Endodermal cell (in vitro differentiated cells): ENCODE data around the gene BOD1L1. TPM values are rescaled to one million over a fixed set of nuclear protein-coding genes. Genes with fewer than 3 reads are reported as not detected.

ENCODE experiments used
- DNase-seq: peaks from one replicate; pipeline ENCODE4 v3.0.0-alpha.2; 2017
- H3K27ac ChIP-seq: 2 replicates; pipeline ENCODE4 v1.5.1; 2013; ENCODE audit warnings: mild to moderate bottlenecking, low read depth, low read length, moderate library complexity
- H3K27me3 ChIP-seq: 2 replicates; pipeline ENCODE4 v1.6.1; 2013; ENCODE audit warnings: mild to moderate bottlenecking, low read length, moderate library complexity; ENCODE audit not compliant: insufficient read depth, control insufficient read depth, poor library complexity, severe bottlenecking
- H3K36me3 ChIP-seq: 2 replicates; pipeline ENCODE4 v1.7.0; 2013; ENCODE audit warnings: mild to moderate bottlenecking, low read length, moderate library complexity; ENCODE audit not compliant: control insufficient read depth, insufficient read depth
- H3K4me1 ChIP-seq: one replicate; pipeline ENCODE4 v1.7.0; 2013; ENCODE audit warnings: low read length; ENCODE audit not compliant: control insufficient read depth, insufficient read depth
- H3K4me3 ChIP-seq: 2 replicates; pipeline ENCODE4 v1.5.1; 2013; ENCODE audit warnings: mild to moderate bottlenecking, low read length, moderate library complexity
- H3K9ac ChIP-seq: 2 replicates; pipeline ENCODE4 v1.6.1; 2013; ENCODE audit warnings: mild to moderate bottlenecking, low read length, moderate library complexity; ENCODE audit not compliant: poor library complexity, severe bottlenecking; ENCODE audit errors: extremely low read depth
- H3K9me3 ChIP-seq: 2 replicates; pipeline ENCODE4 v1.6.1; 2013; ENCODE audit warnings: mild to moderate bottlenecking, low read length, moderate library complexity; ENCODE audit not compliant: control insufficient read depth
- H3K27ac Mint-ChIP-seq: 2 replicates; pipeline ENCODE4 v1.8.0; 2020; ENCODE audit warnings: mixed read lengths
- H3K27me3 Mint-ChIP-seq: 2 replicates; pipeline ENCODE4 v1.8.0; 2021; ENCODE audit warnings: mild to moderate bottlenecking, mixed read lengths; ENCODE audit not compliant: insufficient read depth
- H3K36me3 Mint-ChIP-seq: 2 replicates; pipeline ENCODE4 v1.8.0; 2020; ENCODE audit warnings: low read depth, mixed read lengths
- H3K4me1 Mint-ChIP-seq: 2 replicates; pipeline ENCODE4 v1.8.0; 2020; ENCODE audit warnings: mixed read lengths
- H3K4me3 Mint-ChIP-seq: 2 replicates; pipeline ENCODE4 v1.8.0; 2020; ENCODE audit warnings: mild to moderate bottlenecking, moderate library complexity, mixed read lengths
- H3K9me3 Mint-ChIP-seq: 2 replicates; pipeline ENCODE4 v1.8.0; 2020; ENCODE audit warnings: mild to moderate bottlenecking, mixed read lengths
- CTCF ChIP-seq: fragments of 200-600 bp; sonication (generic); conservative IDR thresholded peaks from 2 replicates; pipeline ENCODE4 v1.5.0; 2021; ENCODE audit warnings: antibody characterized with exemption, mild to moderate bottlenecking
- WGBS, 2 experiments: methylation state at CpG; one replicate each; pipeline versions ENCODE4 v1.1.5 to v1.1.7; 2013; ENCODE audit warnings: missing lambda C conversion rate in 2 of 2, mixed read lengths in 1 of 2; ENCODE audit not compliant: insufficient coverage in 1 of 2, insufficient read length in 1 of 2; 5-methylcytosine and 5-hydroxymethylcytosine counted together
- total RNA-seq, 2 donors: library from RNA; stranded (reverse); fragmentation: NEBNext Ultra II Directional in 1 of 2; extraction: Animal tissue kit (Norgen Biotek cat#: 25700) in 1 of 2; gene quantifications; 2 replicates in 1 of 2; 3 replicates in 1 of 2; pipeline ENCODE4 v1.2.1, GENCODE V29; 2021

The BOD1L1 gene
- total RNA-seq, 2 donors from 2014 or later = 42.5 to 46.3 TPM

- peak within 1 kb of the TSS; percentile 69 for H3K4me3 Mint-ChIP-seq
- H3K4me3 ChIP-seq = peak within 1 kb of the TSS; percentile 81
- 0% methylated on average over 18 to 96 of the region's 96 CpGs for WGBS, 2 experiments
- H3K9me3 ChIP-seq = no peaks in the 10 kb centered on the region
- peaks cover 12% of the 10 kb centered on the region for H3K4me1 Mint-ChIP-seq
- peaks cover 89% of the 10 kb centered on the region for H3K27me3 Mint-ChIP-seq
- peak; percentile 84 for DNase-seq
- peak within 1 kb of the TSS; percentile 32 for H3K27ac Mint-ChIP-seq
- peak within 1 kb of the TSS; percentile 51 for H3K27ac ChIP-seq
- peaks cover 6% of the 10 kb centered on the region for H3K9me3 Mint-ChIP-seq
- no peaks in the 10 kb centered on the region for H3K4me1 ChIP-seq
- no peaks in the 10 kb centered on the region for H3K36me3 ChIP-seq
- peak within 1 kb of the TSS; percentile 20 for H3K9ac ChIP-seq
- H3K27me3 ChIP-seq = peaks cover 92% of the 10 kb centered on the region
- no peak for TF ChIP-seq CTCF
- H3K36me3 Mint-ChIP-seq = no peaks in the 10 kb centered on the region
Measured at GRCh38 chr4:13543839-13544605, 83.5 kb downstream of the BOD1L1 start, which contains the start of gene NKX3-2. Gene NKX3-2 (minus strand): TSS chr4:13544508. CDS start chr4:13544414, 94 bp downstream.

- peak overlapping the region; percentile 20 for H3K9ac ChIP-seq
- no peak overlapping the region for H3K27ac Mint-ChIP-seq
- H3K27me3 Mint-ChIP-seq = peaks cover 89% of the 10 kb centered on the region
- H3K9me3 Mint-ChIP-seq = peaks cover 6% of the 10 kb centered on the region
- peak overlapping the region; percentile 69 for H3K4me3 Mint-ChIP-seq
- WGBS, 2 experiments = 34 to 52% methylated on average over 7 to 30 of the region's 30 CpGs
- peaks cover 95% of the 10 kb centered on the region for H3K27me3 ChIP-seq
- no peak for TF ChIP-seq CTCF
- H3K4me1 ChIP-seq = no peaks in the 10 kb centered on the region
- no peak overlapping the region for H3K27ac ChIP-seq
- peaks cover 11% of the 10 kb centered on the region for H3K4me1 Mint-ChIP-seq
- peak; percentile 77 for DNase-seq
- no peaks in the 10 kb centered on the region for H3K9me3 ChIP-seq
- no peaks in the 10 kb centered on the region for H3K36me3 ChIP-seq
- H3K4me3 ChIP-seq = peak overlapping the region; percentile 81
- no peaks in the 10 kb centered on the region for H3K36me3 Mint-ChIP-seq
Measured at GRCh38 chr4:13543032-13543838, 84.3 kb downstream of the BOD1L1 start.

GRCh38 chr4:13542577-13543031, 84.9 kb downstream of the BOD1L1 start:
- no peaks in the 10 kb centered on the region for H3K4me1 ChIP-seq
- no peak overlapping the region for H3K9ac ChIP-seq
- peaks cover 11% of the 10 kb centered on the region for H3K4me1 Mint-ChIP-seq
- H3K27ac ChIP-seq = no peak overlapping the region
- no peak overlapping the region for H3K27ac Mint-ChIP-seq
- no peaks in the 10 kb centered on the region for H3K36me3 Mint-ChIP-seq
- H3K27me3 ChIP-seq = peaks cover 95% of the 10 kb centered on the region
- H3K4me3 Mint-ChIP-seq = peak overlapping the region; percentile 69
- H3K27me3 Mint-ChIP-seq = peaks cover 91% of the 10 kb centered on the region
- no peaks in the 10 kb centered on the region for H3K36me3 ChIP-seq
- peak overlapping the region; percentile 81 for H3K4me3 ChIP-seq
- TF ChIP-seq CTCF = no peak
- peaks cover 6% of the 10 kb centered on the region for H3K9me3 Mint-ChIP-seq
- H3K9me3 ChIP-seq = no peaks in the 10 kb centered on the region
- WGBS, 2 experiments = 50 to 76% methylated on average over 14 to 27 of the region's 27 CpGs
- DNase-seq = peak; percentile 64
